Pancreas (tissue), 10 donors: ENCODE results near the gene TPX2. TPM values are rescaled to one million over a fixed set of nuclear protein-coding genes. Genes with fewer than 3 reads are reported as not detected.

Experiments
- ATAC-seq, 4 donors: fragments of 200-7000 bp; cut with Tn5 transposase; one replicate each; pipeline versions ENCODE4 v1.8.0 to v1.9.1; 2020; ENCODE audit warnings: mild to moderate bottlenecking in 4 of 4, moderate library complexity in 4 of 4
- DNase-seq, 6 donors: peaks; one replicate each; pipeline ENCODE4 v3.0.0-alpha.2; 2020
- FAIRE-seq: peaks from 2 replicates; lab custom pipeline; 2012; peaks lifted over from hg19 to GRCh38; lab: Jason Lieb, UNC
- H3K27ac ChIP-seq, 4 donors: fragments of 200-600 bp; sonication (generic); 1 replicate in 3 of 4; 2 replicates in 1 of 4; pipeline versions ENCODE4 v1.5.0 to v1.8.0; 2020
- H3K27me3 ChIP-seq, 4 donors: fragments of 200-600 bp; one replicate each; pipeline ENCODE4 v1.8.0; 2021
- H3K36me3 ChIP-seq, 3 donors: fragments of 200-600 bp; sonication (generic) in 1 of 3; one replicate each; pipeline versions ENCODE4 v1.5.0 to v1.8.0; 2020 to 2021
- H3K4me1 ChIP-seq, 3 donors: fragments of 200-600 bp; one replicate each; pipeline ENCODE4 v1.8.0; 2021
- H3K4me3 ChIP-seq, 4 donors: fragments of 200-600 bp; sonication (generic) in 2 of 4; one replicate each; pipeline versions ENCODE4 v1.5.0 to v1.8.0; 2020 to 2021
- H3K9me3 ChIP-seq, 4 donors: fragments of 200-600 bp; one replicate each; pipeline ENCODE4 v1.8.0; 2021
- WGBS, 2 donors: extraction: QIAGEN DNeasy Blood & Tissue Kit; methylation state at CpG; one replicate each; pipeline ENCODE4 v1.1.7; 2013; 5-methylcytosine and 5-hydroxymethylcytosine counted together
- intact Hi-C, 3 donors: fragments of 100-400 bp; cut with DNase I; formaldehyde crosslinking; loops; one replicate each; pipeline versions ENCODE4 v1.11.1 to v1.14.2; 2022
- polyA plus RNA-seq, 2 donors: library from polyadenylated mRNA; stranded (reverse); fragments of 200-250 nt; gene quantifications; one replicate each; pipeline ENCODE4 v1.2.3, GENCODE V29; 2013
- total RNA-seq, 6 donors: library from RNA; stranded (reverse); fragmentation: NEBNext Ultra II Directional in 4 of 6; extraction: Animal tissue kit (Norgen Biotek cat#: 25700) in 4 of 6; gene quantifications; one replicate each; pipeline versions ENCODE4 v1.2.1 to v1.2.4, GENCODE V29; 2021 to 2023
- TF ChIP-seq, protein P1 (sequence below), 4 donors: fragments of 200-600 bp; sonication (generic) in 3 of 4; IDR thresholded peaks; one replicate each; pipeline versions ENCODE4 v1.5.0 to v1.8.0; 2021; ENCODE audit warnings: antibody characterized with exemption in 4 of 4
- donor health status: healthy with polysubstance abuse.
- donor health status: DM: no; HTN: no; CAD: no; lungs with moderate emphysema.
- donor health status: DM: no; HTN: no; CAD: no.
- donor health status: control.
- donor health status: control.
- donor health status: Bipolar disorder and iron deficiency.
- donor health status: DM: yes; HTN: yes; CAD: no.
- donor health status: DM: no; HTN: no; CAD: no.
- donor health status: DM: no; HTN: no; CAD: no.
- donor health status: DM: yes; HTN: yes; CAD: no.

The TPX2 gene, protein sequence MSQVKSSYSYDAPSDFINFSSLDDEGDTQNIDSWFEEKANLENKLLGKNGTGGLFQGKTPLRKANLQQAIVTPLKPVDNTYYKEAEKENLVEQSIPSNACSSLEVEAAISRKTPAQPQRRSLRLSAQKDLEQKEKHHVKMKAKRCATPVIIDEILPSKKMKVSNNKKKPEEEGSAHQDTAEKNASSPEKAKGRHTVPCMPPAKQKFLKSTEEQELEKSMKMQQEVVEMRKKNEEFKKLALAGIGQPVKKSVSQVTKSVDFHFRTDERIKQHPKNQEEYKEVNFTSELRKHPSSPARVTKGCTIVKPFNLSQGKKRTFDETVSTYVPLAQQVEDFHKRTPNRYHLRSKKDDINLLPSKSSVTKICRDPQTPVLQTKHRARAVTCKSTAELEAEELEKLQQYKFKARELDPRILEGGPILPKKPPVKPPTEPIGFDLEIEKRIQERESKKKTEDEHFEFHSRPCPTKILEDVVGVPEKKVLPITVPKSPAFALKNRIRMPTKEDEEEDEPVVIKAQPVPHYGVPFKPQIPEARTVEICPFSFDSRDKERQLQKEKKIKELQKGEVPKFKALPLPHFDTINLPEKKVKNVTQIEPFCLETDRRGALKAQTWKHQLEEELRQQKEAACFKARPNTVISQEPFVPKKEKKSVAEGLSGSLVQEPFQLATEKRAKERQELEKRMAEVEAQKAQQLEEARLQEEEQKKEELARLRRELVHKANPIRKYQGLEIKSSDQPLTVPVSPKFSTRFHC
- total RNA-seq (1 to 10 TPM in 1 of 6 donors, under 1 TPM in 4, not detected in 1; 0.20 to 1.5 (median 0.79) TPM), polyA plus RNA-seq (under 1 TPM; 0.04 to 0.12 TPM)

GRCh38 chr20:31738729-31739549 lies at the start of gene TPX2:
Gene TPX2 (plus strand): TSS chr20:31739290. CDS start chr20:31757477, 18,187 bp downstream.
- Histone ChIP-seq H3K4me3 (peak within 1 kb of the TSS; percentile 54 to 78 (median 63)), H3K36me3 (no peaks in the 10 kb centered on the region), H3K27me3 (no peaks in the 10 kb centered on the region), H3K27ac (peak within 1 kb of the TSS in 3 of 4 donors; percentile 28 to 78 (median 73)), H3K4me1 (no peaks in the 10 kb centered on the region), H3K9me3 (no peaks in the 10 kb centered on the region)
- no peak for FAIRE-seq
- ATAC-seq = peak; percentile 99 to 100 (median 100)
- 0% methylated on average over 54 of the region's 54 CpGs for WGBS, 2 donors
- TF ChIP-seq, protein P1, sequence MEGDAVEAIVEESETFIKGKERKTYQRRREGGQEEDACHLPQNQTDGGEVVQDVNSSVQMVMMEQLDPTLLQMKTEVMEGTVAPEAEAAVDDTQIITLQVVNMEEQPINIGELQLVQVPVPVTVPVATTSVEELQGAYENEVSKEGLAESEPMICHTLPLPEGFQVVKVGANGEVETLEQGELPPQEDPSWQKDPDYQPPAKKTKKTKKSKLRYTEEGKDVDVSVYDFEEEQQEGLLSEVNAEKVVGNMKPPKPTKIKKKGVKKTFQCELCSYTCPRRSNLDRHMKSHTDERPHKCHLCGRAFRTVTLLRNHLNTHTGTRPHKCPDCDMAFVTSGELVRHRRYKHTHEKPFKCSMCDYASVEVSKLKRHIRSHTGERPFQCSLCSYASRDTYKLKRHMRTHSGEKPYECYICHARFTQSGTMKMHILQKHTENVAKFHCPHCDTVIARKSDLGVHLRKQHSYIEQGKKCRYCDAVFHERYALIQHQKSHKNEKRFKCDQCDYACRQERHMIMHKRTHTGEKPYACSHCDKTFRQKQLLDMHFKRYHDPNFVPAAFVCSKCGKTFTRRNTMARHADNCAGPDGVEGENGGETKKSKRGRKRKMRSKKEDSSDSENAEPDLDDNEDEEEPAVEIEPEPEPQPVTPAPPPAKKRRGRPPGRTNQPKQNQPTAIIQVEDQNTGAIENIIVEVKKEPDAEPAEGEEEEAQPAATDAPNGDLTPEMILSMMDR (IDR thresholded peaks at IDR 0.05) = no peak
- peak; percentile 87 to 97 (median 92) for DNase-seq
- intact Hi-C loops = no loop called here

GRCh38 chr20:31690124-31690666 lies 48.9 kb upstream of the TPX2 start:
- Histone ChIP-seq H3K27ac (no peak overlapping the region), H3K36me3 (peaks cover 0 to 6% (median 0%) of the 10 kb centered on the region in 3 donors), H3K4me1 (peaks cover 3 to 9% (median 5%) of the 10 kb centered on the region in 3 donors), H3K9me3 (no peaks in the 10 kb centered on the region), H3K27me3 (no peaks in the 10 kb centered on the region), H3K4me3 (no peak overlapping the region)
- TF ChIP-seq, protein P1 (IDR thresholded peaks at IDR 0.05) = no peak
- no peak for ATAC-seq
- 81 to 82% methylated on average over 3 of the region's 3 CpGs for WGBS, 2 donors
- no peak for DNase-seq
- no peak for FAIRE-seq
- intact Hi-C loops = no loop called here

DNA sequence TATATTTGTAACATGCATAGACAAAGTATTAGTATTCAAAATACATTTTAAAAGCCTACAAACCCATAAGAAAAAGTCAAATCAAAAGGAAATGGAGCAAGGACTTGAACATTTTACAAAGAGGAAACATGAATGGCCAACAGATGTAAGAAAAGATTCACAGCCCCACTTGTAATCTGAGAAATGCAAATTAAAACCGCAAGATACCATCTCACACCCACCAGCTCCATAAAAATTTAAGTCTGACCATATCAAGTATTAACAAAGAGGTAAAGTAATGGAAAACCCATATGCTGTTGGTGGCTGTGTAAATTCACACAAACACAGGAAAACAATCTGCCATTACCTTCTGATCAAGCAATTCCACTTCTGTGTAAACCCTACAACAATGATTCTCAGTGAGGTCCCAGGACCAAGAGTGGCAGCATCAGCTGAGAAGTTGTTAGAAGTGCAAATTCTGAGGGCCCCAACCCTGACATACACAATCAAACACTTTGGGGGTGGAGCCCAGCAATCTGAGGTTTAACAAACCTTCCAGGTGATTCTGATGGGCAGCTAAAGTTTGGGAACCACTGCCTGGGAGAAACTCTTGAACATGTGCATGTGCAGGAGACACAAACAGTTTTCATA lies 47.3 kb upstream of the TPX2 start:
- H3K36me3 ChIP-seq = no peaks in the 10 kb centered on the region
- intact Hi-C loops = no loop called here
- H3K27ac ChIP-seq = no peak overlapping the region
- TF ChIP-seq, protein P1 (IDR thresholded peaks at IDR 0.05) = no peak
- peaks cover 3 to 9% (median 5%) of the 10 kb centered on the region in 3 donors for H3K4me1 ChIP-seq
- WGBS, 2 donors = 74 to 76% methylated on average over 1 of the region's 1 CpG
- no peak overlapping the region for H3K4me3 ChIP-seq
- ATAC-seq (no peak), DNase-seq (no peak), FAIRE-seq (no peak)
- no peaks in the 10 kb centered on the region for H3K9me3 ChIP-seq
- no peaks in the 10 kb centered on the region for H3K27me3 ChIP-seq

- no peak for ATAC-seq
- Histone ChIP-seq H3K27me3 (no peaks in the 10 kb centered on the region), H3K9me3 (no peaks in the 10 kb centered on the region), H3K36me3 (no peaks in the 10 kb centered on the region), H3K4me3 (no peak overlapping the region), H3K27ac (peak overlapping the region in 2 of 4 donors; percentile 31 to 61), H3K4me1 (peaks cover 3 to 23% (median 5%) of the 10 kb centered on the region in 3 donors)
- TF ChIP-seq, protein P1 (IDR thresholded peaks at IDR 0.05) = no peak
- intact Hi-C loops = no loop called here
- FAIRE-seq = no peak
- DNase-seq = no peak
- 86 to 87% methylated on average over 6 of the region's 6 CpGs for WGBS, 2 donors
Observed at GRCh38 chr20:31693402-31693801, 45.7 kb upstream of the TPX2 start.
